HepG2 (cell line): Measurements from ENCODE around the gene GMFB. TPM values are rescaled to one million over a fixed set of nuclear protein-coding genes. Genes with fewer than 3 reads are reported as not detected.

ENCODE experiments used
- ATAC-seq: fragments of 200-7000 bp; cut with Tn5 transposase; 3 replicates; pipeline ENCODE4 v1.9.1; 2020; ENCODE audit warnings: mild to moderate bottlenecking, moderate library complexity
- BruUV-seq: library from RNA; stranded (reverse); fragments of 400-500 nt; replicated peaks from 2 replicates; lab custom pipeline; 2021; lab: Mats Ljungman, UMichigan
- CTCF ChIA-PET: fragments of 300-600 bp; formaldehyde crosslinking; extraction: SDS; loops from one replicate; lab custom pipeline; 2021; ENCODE audit warnings: low total read pairs, inconsistent platforms, low intra/inter-chr PET ratio; lab: Yijun Ruan, JAX
- POLR2A ChIA-PET: fragments of 350-600 bp; sonication (Branson Sonifier 250); formaldehyde crosslinking; loops from one replicate; lab custom pipeline; 2020; ENCODE audit warnings: antibody characterized with exemption, inconsistent platforms; lab: Yijun Ruan, JAX
- DNase-seq: peaks from one replicate; pipeline ENCODE4 v3.0.0-alpha.2; 2015; ENCODE audit warnings: low spot score
- FAIRE-seq: peaks from 3 replicates; lab custom pipeline; 2011; peaks lifted over from hg19 to GRCh38; lab: Jason Lieb, UNC
- H2AFZ ChIP-seq: one replicate; pipeline ENCODE4 v1.6.1; 2011; ENCODE audit warnings: low read length, inconsistent platforms
- H3K27ac ChIP-seq: fragments of 300-600 bp; 3 replicates; pipeline ENCODE4 v1.8.0; 2011; ENCODE audit warnings: mixed run types, mild to moderate bottlenecking, mixed read lengths, low read length, inconsistent platforms; ENCODE audit not compliant: insufficient read depth; ENCODE audit errors: extremely low read length
- H3K27me3 ChIP-seq, 2 experiments: fragments of 200-600 bp in 1 of 2; 2 replicates in 1 of 2; 3 replicates in 1 of 2; pipeline versions ENCODE4 v1.6.0 to v1.8.0; 2011; ENCODE audit warnings: low read length in 2 of 2, mild to moderate bottlenecking in 2 of 2, moderate library complexity in 2 of 2, inconsistent platforms in 1 of 2; ENCODE audit not compliant: insufficient read depth in 2 of 2, control insufficient read depth in 1 of 2
- H3K36me3 ChIP-seq, 2 experiments: fragments of 200-600 bp in 1 of 2; replicated peaks in 1 of 2; 2 replicates in 1 of 2; 3 replicates in 1 of 2; pipeline versions ENCODE4 v1.5.1 to v1.8.0; 2011; ENCODE audit warnings: low read length in 2 of 2, inconsistent platforms in 1 of 2; ENCODE audit not compliant: insufficient read depth in 2 of 2, control insufficient read depth in 1 of 2
- H3K4me1 ChIP-seq: 2 replicates; pipeline ENCODE4 v1.5.1; 2012; ENCODE audit warnings: low read length, inconsistent platforms; ENCODE audit not compliant: insufficient read depth
- H3K4me2 ChIP-seq: 2 replicates; pipeline ENCODE4 v1.6.0; 2011; ENCODE audit warnings: low read depth, low read length, inconsistent platforms
- H3K4me3 ChIP-seq, 3 experiments: fragments of 200-600 bp in 1 of 3; sonication (generic), shearing (Covaris generic) in 1 of 3; replicated peaks in 1 of 3; 2 replicates each; pipeline ENCODE4 v1.5.1; 2011 to 2016; ENCODE audit warnings: low read length in 3 of 3, inconsistent platforms in 2 of 3, low read depth in 2 of 3, mild to moderate bottlenecking in 2 of 3, control low read depth in 1 of 3, mixed read lengths in 1 of 3; ENCODE audit not compliant: insufficient read depth in 1 of 3
- H3K79me2 ChIP-seq: one replicate; pipeline ENCODE4 v1.6.1; 2011; ENCODE audit warnings: low read length, inconsistent platforms; ENCODE audit not compliant: insufficient read depth
- H3K9ac ChIP-seq: 2 replicates; pipeline ENCODE4 v1.6.0; 2011; ENCODE audit warnings: mild to moderate bottlenecking, low read depth, low read length, inconsistent platforms; ENCODE audit not compliant: insufficient read depth
- H3K9me3 ChIP-seq: 2 replicates; pipeline ENCODE4 v1.5.1; 2012; ENCODE audit warnings: mild to moderate bottlenecking, low read length
- H4K20me1 ChIP-seq: 2 replicates; pipeline ENCODE4 v1.6.0; 2011; ENCODE audit warnings: inconsistent platforms, mild to moderate bottlenecking, low read length, moderate library complexity; ENCODE audit not compliant: insufficient read depth
- CAMTA2 ChIP-seq: sonication (generic); formaldehyde crosslinking; IDR thresholded peaks from 2 replicates; pipeline ENCODE4 v1.4.0; 2020; ENCODE audit warnings: mild to moderate bottlenecking, missing genetic modification reagents, borderline replicate concordance
- ERF ChIP-seq: IDR thresholded peaks from 2 replicates; pipeline ENCODE4 v1.6.1; 2018; ENCODE audit warnings: missing biosample characterization, missing genetic modification reagents
- FOXJ3 ChIP-seq: sonication (generic); formaldehyde crosslinking; IDR thresholded peaks from 2 replicates; pipeline ENCODE4 v1.4.0; 2020; ENCODE audit warnings: missing genetic modification reagents, mild to moderate bottlenecking, borderline replicate concordance
- GTF2F1 ChIP-seq: fragments of 150-350 bp; IDR thresholded peaks from 2 replicates; pipeline ENCODE4 v1.6.1; 2014; ENCODE audit warnings: low read length
- HNF4A ChIP-seq: sonication (generic); formaldehyde crosslinking; IDR thresholded peaks from 2 replicates; pipeline ENCODE4 v1.4.0; 2020; ENCODE audit warnings: missing genetic modification reagents
- KLF12 ChIP-seq: sonication (generic); formaldehyde crosslinking; IDR thresholded peaks from 2 replicates; pipeline ENCODE4 v1.4.0; 2020; ENCODE audit warnings: missing genetic modification reagents, borderline replicate concordance
- MAFK ChIP-seq, 2 experiments: IDR thresholded peaks in 1 of 2; conservative IDR thresholded peaks in 1 of 2; 2 replicates each; pipeline ENCODE4 v1.6.1; 2011; ENCODE audit warnings: improper control_type of control experiment in 2 of 2, low read length in 2 of 2
- MNT ChIP-seq: fragments of 450-650 bp; IDR thresholded peaks from 2 replicates; pipeline ENCODE4 v1.6.1; 2016
- SP5 ChIP-seq: IDR thresholded peaks from 2 replicates; pipeline ENCODE4 v1.6.1; 2016; ENCODE audit warnings: low read depth, borderline replicate concordance
- TGIF2 ChIP-seq: IDR thresholded peaks from 2 replicates; pipeline ENCODE4 v1.6.1; 2016; ENCODE audit warnings: control low read depth, missing compliant biosample characterization
- THAP7 ChIP-seq: sonication (generic); formaldehyde crosslinking; IDR thresholded peaks from 2 replicates; pipeline ENCODE4 v1.8.1; 2023; ENCODE audit warnings: mild to moderate bottlenecking, missing genetic modification reagents
- ZBTB21 ChIP-seq: sonication (generic); formaldehyde crosslinking; IDR thresholded peaks from 2 replicates; pipeline ENCODE4 v1.4.0; 2020; ENCODE audit warnings: missing genetic modification reagents
- ZNF317 ChIP-seq: sonication (generic); formaldehyde crosslinking; IDR thresholded peaks from 2 replicates; pipeline ENCODE4 v1.5.0; 2020; ENCODE audit warnings: mild to moderate bottlenecking, missing genetic modification reagents
- ZNF333 ChIP-seq: sonication (generic); formaldehyde crosslinking; IDR thresholded peaks from 2 replicates; pipeline ENCODE4 v1.4.0; 2020; ENCODE audit warnings: mild to moderate bottlenecking, missing genetic modification reagents, borderline replicate concordance
- ZNF709 ChIP-seq: sonication (generic); formaldehyde crosslinking; IDR thresholded peaks from 2 replicates; pipeline ENCODE4 v1.5.0; 2020; ENCODE audit warnings: mild to moderate bottlenecking, missing genetic modification reagents
- ZNF747 ChIP-seq: sonication (generic); formaldehyde crosslinking; IDR thresholded peaks from 2 replicates; pipeline ENCODE4 v1.8.1; 2023; ENCODE audit warnings: missing genetic modification reagents, mild to moderate bottlenecking, borderline replicate concordance
- WGBS: methylation state at CpG from one replicate; pipeline ENCODE4 v1.1.6; 2017; ENCODE audit warnings: low lambda C conversion rate; 5-methylcytosine and 5-hydroxymethylcytosine counted together
- in situ Hi-C: cut with HindIII; loops from 2 replicates; pipeline ENCODE4 v1.10.0; 2017; ENCODE audit warnings: low pct_unique_long_range_greater_than_20kb; ENCODE audit not compliant: extremely low pct_ligation_motif_present
- intact Hi-C: fragments of 100-400 bp; cut with micrococcal nuclease; formaldehyde crosslinking; loops from one replicate; pipeline ENCODE4 v1.10.0; 2022; ENCODE audit not compliant: unreplicated experiment
- polyA plus RNA-seq, 8 experiments: library from polyadenylated mRNA; depleted of rRNA in 3 of 8; stranded (reverse) in 7 of 8; unstranded in 1 of 8; fragments of >200 nt; fragmentation: Illumina TruSeq in 4 of 8; extraction: Trizol in 4 of 8; gene quantifications; 2 replicates each; pipeline versions ENCODE4 v1.2.1 to v1.2.3, GENCODE V29; 2011 to 2016; ENCODE audit warnings: low read depth in 4 of 8, missing spikeins in 1 of 8, mixed read lengths in 1 of 8; ENCODE audit not compliant: insufficient read depth in 1 of 8
- total RNA-seq, 5 experiments: library from RNA; depleted of rRNA; stranded (reverse); fragments of >200 nt; fragmentation: Illumina TruSeq; extraction: Trizol; gene quantifications; 2 replicates each; pipeline ENCODE4 v1.2.3, GENCODE V29; 2016; ENCODE audit warnings: low read depth in 1 of 5

Gene GMFB
- total and polyA plus RNA-seq, 2 of the 13 experiments (the other 11 are each of a cell fraction or from before 2014, with no cell fraction given): 17.3 to 68.2 TPM

GRCh38 chr14:54497224-54497623 is 8.4 kb upstream of the GMFB start:
- no peak overlapping the region for H2AFZ ChIP-seq
- ATAC-seq: peak; percentile 7; the same call in 2 of the 3 replicates
- H3K79me2 ChIP-seq: no peaks in the 10 kb centered on the region
- 21% methylated on average over 2 of the region's 2 CpGs for WGBS
- peaks cover 71% of the 10 kb centered on the region for H3K4me1 ChIP-seq
- no peaks in the 10 kb centered on the region for H3K9me3 ChIP-seq
- TF ChIP-seq ZNF333: no peak
- TF ChIP-seq TGIF2 (CRISPR knock-in tag): no peak
- TF ChIP-seq ZNF747 (CRISPR knock-in tag): 0 out of 2 replicates have a peak, but pooled peaks have one; percentile 1
- TF ChIP-seq MAFK (conservative IDR thresholded peaks at IDR 0.05 in 1 of 2, IDR thresholded peaks at IDR 0.05 in 1 of 2; ENCODE audit: low read length in 2 of 2): peak in 1 of 2 experiments; percentile 42; a peak in 2 of 4 replicates
- TF ChIP-seq GTF2F1: no peak
- TF ChIP-seq CAMTA2 (CRISPR knock-in tag): no peak
- TF ChIP-seq FOXJ3 (CRISPR knock-in tag): 0 out of 2 replicates have a peak, but pooled peaks have one; percentile 1
- no peak for TF ChIP-seq ZNF317
- no peak for TF ChIP-seq THAP7
- no peak for TF ChIP-seq MNT
- TF ChIP-seq ZNF709 (CRISPR knock-in tag): no peak
- TF ChIP-seq SP5 (CRISPR knock-in tag): no peak
- no peak for TF ChIP-seq ZBTB21 (CRISPR knock-in tag)
- peak; percentile 13; the same call in 1 of the 2 replicates for TF ChIP-seq KLF12
- TF ChIP-seq HNF4A: peak; percentile 5; the same call in 1 of the 2 replicates
- 0 out of 2 replicates have a peak, but pooled peaks have one; percentile 11 for TF ChIP-seq ERF (CRISPR knock-in tag)
- TF ChIP-seq, all 625 proteins: peak for 6
- FAIRE-seq (no peak), DNase-seq (no peak)
- intact Hi-C loops: loop anchor here (5.0 kb wide), 1 partner anchor 310 kb away; no protein-coding TSS in a partner anchor
- no TSS peak for BruUV-seq
- Histone ChIP-seq H3K4me3 (peak overlapping the region in 2 of 3 experiments; percentile 45 to 69; a peak in 2 of 6 replicates), H3K27ac (peak overlapping the region; percentile 77), H4K20me1 (no peaks in the 10 kb centered on the region), H3K36me3 (no peaks in the 10 kb centered on the region), H3K4me2 (peak overlapping the region; percentile 97), H3K27me3 (no peaks in the 10 kb centered on the region), H3K9ac (peak overlapping the region; percentile 81)
- ChIA-PET POLR2A (interaction anchor here (2.1 kb wide), 1 partner anchor 12 kb away, joined by 10 read pairs; the partner anchor contains the start of gene CGRRF1), CTCF (no interaction called here)
- in situ Hi-C loops: no loop called here
